SH-SY5Y (cell line): Measurements from ENCODE around the gene SUSD1.

ENCODE experiments used
- GATA2 ChIP-seq: IDR thresholded peaks from 2 replicates; pipeline ENCODE4 v1.6.1; 2011; ENCODE audit warnings: mild to moderate bottlenecking, low read depth, low read length
- GATA3 ChIP-seq: IDR thresholded peaks from 2 replicates; pipeline ENCODE4 v1.6.1; 2011; ENCODE audit warnings: low read depth, mild to moderate bottlenecking, low read length, moderate library complexity

GRCh38 chr9:112051812-112052211, 123.3 kb downstream of the SUSD1 start:
- TF ChIP-seq GATA3, result no peak
- no peak for TF ChIP-seq GATA2
